ENCODE results near the gene ATP2B2. TPM values are rescaled to one million over a fixed set of nuclear protein-coding genes. Genes with fewer than 3 reads are reported as not detected.
"Not testable (repeated sequence)": the region's sequence is repeated elsewhere in the genome, so short reads cannot be mapped to it uniquely, and the experiment has no call there.

Gene ATP2B2
- polyA plus RNA-seq (ENCODE audit: insufficient read length in 12 of 12), result 10 to 100 TPM in 1 of 12 donors, 1 to 10 TPM in 8, under 1 TPM in 1, not detected in 2; 0.85 to 11.8 (median 3.6) TPM
- long read RNA-seq, donor 1, result 0 reads
- long read RNA-seq, donor 2, result 0 reads
- long read RNA-seq, donor 3, result 0 reads
- long read RNA-seq, donor 4, result 0 reads
- long read RNA-seq, donor 5, result 0 reads
- long read RNA-seq, donor 6, result 0 reads
- long read RNA-seq, donor 7, result 0 reads
- long read RNA-seq, donor 8, result 0 reads
- long read RNA-seq, donor 9, result 0 reads
- long read RNA-seq, donor 10, result 0 reads
- long read RNA-seq, donor 11, result 0 reads

DNA sequence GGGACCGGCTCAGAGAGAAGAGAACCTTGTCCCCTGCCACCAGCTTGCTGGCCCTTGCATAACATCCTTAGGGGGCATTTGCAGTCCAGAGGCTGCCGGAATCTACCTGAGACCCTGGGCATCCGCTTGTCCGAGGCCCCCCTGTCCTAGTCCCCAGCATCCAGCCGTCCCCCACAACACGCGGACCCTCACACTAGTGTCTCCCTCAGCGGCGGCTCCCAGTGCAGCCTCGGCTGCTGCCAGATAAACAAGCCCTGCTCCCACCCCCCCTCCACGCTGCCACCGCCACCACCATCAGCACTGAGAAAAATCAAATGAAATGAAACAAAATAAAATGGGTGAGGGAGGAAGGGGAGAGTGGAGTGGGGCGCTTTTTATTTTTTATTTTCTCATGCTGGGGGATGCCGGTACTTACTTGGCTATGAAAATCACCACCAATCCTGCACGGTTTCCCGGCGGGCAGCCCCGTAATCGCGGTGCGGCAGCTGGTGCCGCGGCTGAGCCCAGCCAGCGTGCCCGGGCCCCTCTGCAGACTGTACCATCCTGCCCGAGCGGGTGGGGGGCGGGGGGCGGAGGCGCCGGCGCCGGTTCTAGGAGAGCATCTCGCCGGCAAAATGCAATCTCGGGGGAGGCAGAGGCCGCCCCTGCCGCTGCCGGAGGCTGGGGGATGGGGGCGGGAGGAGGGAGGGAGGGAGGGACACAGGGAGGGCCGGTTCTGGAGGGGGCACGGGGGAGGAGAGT lies at the start of gene ATP2B2:
Gene ATP2B2, minus strand, starts transcription at position 537 of the 741 bp plus-strand sequence. CDS start 56,043 bp downstream, outside the sequence.
- DNase-seq, result no peak

DNA sequence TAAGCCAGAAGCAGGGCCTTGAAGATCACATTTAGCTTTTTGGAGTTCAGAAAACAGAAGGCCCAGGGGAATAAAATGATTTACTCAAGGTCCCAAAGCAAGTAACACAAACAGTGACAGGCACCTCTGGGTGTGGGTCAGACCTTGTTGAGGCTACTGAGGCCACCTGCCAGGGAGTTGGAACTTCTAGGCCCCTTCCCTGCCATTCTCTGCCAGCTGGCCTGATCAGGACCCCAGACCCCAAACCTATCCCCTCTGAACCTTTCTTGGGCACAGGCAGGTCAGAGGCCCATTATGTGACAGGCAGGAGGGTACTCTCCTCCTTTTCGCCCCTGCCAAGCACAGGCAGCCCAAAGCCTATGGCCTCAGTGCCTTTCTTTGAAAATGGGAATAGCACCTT lies 49.4 kb upstream of the ATP2B2 start:
- no peak for DNase-seq

DNA sequence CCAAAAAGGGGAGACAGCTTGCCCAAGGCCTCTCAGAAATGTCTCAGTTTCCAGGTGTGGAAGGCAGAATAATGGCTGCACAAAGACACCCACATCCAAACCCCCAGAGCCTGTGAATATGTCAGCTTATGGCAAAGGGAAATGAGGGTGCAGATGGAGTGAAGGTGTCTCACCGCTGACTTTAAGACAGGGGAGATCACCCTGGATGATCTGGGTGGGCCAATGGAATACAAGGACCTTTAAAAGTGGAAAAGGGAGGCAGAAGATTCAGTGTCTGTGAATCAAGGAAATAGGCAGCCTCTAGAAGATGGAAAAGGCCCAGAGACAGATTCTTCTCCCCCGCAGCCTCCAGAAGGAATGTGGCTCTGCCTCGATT lies 48.8 kb upstream of the ATP2B2 start:
- no peak for DNase-seq

DNA sequence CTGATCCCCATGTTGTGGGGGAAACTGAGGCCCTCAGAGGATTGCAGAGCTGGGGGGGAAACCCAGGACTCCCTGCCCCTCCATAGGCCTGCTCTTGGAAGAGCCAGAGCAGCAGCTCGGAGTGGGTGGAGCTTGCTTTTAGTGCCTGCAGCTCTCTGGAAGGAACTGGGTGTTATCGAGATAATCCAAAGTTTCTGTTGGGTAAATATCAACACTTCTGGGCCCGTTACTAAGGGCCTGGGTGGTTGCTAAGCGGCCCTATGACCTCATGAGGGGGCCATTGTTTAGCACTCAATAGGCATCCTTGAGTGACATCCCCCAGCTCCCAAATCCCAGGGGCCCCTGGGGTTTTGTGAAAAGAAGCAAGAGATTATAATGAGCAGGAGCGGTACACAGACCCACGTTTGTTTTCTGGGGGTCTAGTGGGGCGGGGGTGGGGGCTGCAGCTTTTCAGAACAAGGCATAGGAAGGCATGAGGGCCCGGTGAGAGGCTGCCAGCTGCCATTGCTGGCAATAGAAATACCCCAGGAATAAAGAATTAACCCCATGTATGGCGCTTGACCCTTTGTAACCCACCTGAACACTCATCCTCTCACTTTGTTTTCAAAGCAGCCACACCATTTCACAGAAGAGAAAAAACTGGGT lies 48.3 kb upstream of the ATP2B2 start:
- DNase-seq, result no peak

DNA sequence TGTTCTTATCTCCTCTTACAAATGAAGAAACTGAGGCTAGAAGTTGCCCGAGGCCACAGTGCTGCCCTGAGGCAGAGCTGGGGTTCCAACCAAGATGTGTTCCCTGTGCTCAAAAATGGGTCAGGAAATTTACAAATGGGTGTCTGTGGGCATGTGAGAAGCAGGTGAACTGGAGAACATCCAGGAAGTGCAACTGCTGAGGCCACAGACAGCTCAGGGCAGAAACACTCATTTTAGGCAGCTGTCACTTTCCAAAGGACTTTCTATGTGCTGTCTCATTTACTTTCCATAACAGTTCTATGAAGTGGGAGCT lies 47.2 kb upstream of the ATP2B2 start:
- DNase-seq, result no peak

DNA sequence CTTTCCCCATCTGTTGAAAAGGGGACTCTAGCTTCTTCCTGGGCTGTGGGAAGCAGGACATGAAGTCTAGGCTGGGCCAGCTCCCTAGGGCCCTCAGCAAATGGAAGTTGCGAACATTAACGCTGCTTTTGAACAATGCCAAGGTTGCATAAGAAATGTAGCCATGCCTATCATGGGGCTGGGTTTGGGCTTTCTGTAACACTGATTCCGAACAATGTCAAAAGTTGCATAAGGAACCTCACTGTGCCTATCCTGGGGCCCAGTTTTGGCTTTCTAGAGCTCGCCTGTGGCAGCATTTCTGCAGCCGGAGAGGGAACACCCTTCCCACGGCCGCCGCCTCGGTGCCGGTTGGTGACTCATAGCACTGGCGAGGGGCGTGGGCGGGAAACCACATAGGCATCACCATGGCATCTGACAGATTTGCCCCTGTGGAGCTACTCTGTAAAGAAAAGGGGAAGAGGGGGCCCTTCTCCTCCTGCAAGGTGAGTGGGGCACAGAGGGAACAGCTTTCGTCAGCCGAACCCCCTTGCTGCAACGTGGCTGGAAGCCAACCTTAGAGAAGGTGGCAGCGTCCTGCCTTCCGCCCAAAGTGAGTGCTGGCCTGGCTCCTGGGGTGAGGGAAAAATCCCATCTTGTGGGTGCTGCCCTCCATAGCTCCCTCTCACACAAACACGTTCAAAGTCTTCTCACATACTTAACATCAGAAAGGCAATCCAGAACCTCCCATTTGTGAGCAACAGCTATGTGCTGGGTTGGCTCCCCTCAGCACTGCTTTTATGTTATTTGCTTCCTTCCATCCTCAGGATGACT lies 46.6 kb upstream of the ATP2B2 start:
- no peak for DNase-seq

DNA sequence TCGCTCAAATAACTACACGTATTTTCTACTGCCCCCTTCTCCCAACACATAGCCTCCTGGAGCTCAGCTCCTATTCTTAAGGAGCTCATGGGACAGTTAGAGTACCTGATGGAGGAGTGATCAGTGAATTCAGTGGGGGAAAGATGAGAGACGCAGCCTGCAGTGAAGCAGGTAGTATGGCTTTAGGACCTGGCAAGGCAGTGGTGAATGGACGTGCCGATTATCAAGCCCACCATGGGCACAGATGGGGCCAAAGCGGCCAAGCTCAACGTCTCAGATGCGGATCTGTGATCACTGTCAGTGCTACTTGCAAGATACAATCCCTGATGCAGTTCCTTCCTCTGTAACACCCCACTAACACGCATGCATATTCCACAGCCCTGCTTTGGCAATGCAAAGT lies 45.8 kb upstream of the ATP2B2 start:
- DNase-seq, result no peak

DNA sequence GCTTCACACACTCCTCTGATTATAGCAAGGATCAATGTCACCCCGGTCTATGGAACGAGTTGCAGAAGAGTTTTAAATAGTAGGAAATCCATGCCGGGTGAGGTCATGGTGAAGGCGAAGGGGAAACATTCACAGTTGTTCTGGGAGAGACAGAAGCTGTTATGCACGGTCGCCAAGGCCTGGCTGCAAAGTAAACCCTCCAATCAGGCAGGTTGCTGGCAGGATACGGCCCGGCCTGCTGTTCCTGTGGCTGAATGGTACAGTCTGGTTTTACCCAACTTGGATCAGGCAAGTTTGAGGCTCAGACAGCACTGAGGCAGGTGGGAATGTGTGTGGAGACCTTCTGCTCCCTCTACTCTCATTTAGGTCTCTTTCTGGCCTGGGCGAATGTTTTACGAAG lies 45.3 kb upstream of the ATP2B2 start:
- DNase-seq, result no peak

DNA sequence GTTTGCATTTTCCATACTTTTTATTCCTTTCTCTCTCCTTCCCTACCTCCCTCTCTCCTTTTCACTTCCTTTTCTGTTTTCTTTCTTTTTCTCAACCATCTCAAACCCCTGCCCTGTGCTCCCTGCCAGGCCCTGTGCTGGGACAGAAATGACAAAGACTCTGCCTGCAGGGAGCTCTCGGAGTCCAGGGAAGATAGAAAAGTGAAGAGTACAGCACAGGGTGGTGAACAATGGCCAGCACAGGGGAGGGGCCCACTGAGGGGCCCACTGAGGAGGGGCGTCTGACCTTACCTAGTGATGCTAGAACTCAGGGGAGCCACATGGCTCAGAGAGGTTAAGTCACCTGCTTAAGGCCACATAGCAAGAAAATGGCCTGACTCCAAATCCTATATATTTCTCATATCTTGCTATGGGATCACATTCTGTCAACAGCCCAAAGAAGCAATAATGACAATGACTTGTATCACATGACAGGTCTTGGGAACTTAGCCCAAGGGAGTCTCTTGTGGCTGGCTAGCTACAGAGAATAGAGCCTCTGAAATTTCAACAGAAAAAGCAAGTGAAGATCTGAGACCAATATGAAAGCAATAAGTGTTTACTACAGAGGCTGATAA lies 44.3 kb upstream of the ATP2B2 start:
- DNase-seq, result no peak

DNA sequence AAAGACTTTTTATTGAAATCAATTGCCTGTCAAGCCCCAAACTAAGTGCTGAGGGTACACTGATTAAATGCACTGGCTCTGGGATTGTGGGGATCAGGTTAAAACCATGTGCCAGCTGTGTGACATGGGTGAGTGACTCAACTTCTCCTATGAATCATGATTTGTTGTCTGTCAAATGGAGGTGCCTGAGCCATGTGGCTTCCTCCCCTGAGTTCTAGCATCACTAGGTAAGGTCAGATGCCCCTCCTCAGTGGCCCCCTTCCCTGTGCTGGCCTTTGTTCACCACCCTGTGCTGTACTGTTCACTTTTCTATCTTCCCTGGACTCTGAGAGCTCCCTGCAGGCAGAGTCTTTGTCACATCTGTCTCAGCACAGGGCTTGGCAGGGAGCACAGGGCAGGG lies 43.6 kb upstream of the ATP2B2 start:
- no peak for DNase-seq

DNA sequence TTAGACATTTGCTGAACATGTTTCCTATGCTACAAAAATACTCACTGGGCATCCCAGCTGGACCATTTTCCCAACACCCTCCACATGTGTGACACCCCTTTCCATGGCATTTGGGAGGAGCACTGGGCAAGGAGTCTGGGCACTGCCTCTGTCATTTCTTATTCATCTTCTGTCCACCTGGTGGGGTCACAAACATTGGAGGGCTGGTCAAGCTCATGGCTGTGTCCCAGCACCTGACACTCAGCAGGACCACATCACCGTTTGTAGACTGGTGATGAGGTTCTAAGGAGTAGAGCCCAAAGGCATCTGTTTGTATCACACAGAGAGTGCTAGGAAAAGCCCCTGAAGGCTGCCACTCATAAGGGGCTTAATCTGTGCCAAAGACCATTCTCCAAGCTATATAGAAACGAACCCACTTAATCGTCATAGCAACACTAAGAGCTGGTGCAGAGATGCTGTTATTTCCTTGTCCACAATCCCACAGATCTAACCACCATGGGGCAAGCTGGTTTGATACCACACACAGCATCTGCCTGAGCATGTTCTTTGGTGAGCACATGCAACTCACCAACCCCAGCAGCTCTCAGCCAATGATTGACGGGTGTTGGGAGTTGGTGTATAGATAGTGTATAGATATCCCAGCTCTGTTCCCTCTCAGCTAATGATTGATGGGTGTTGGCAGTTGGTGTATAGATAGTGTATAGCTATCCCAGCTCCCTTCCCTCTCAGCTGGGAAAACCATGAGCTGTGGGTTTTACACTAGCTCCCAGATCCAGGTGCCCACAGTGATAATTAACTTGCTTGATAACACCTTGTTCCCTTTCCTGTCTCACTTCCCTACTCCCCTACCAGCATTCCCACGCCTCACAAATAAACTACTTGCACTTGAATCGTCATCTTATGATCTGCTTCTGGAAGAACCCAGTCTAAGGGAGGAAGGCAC lies 42.7 kb upstream of the ATP2B2 start:
- DNase-seq, result no peak

DNA sequence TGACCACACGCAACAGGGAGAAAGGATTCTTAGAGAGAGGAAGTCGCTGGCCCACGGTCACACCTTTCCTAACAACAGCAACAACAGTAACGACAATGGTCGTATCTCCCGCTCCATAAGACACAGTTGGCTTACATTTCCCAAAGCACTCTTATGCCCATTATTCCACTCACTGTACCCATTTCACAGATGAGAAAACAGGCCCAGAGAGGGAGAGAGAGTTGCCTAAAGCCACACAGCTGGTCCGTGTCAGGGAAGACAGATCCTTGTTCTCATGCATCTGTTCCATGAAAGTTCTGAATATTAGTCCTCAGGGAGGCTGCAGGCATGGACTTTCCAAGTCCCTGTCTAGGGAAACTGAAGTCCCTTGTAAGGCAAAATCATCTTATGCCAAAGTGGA lies 42.0 kb upstream of the ATP2B2 start:
- DNase-seq, result no peak

DNA sequence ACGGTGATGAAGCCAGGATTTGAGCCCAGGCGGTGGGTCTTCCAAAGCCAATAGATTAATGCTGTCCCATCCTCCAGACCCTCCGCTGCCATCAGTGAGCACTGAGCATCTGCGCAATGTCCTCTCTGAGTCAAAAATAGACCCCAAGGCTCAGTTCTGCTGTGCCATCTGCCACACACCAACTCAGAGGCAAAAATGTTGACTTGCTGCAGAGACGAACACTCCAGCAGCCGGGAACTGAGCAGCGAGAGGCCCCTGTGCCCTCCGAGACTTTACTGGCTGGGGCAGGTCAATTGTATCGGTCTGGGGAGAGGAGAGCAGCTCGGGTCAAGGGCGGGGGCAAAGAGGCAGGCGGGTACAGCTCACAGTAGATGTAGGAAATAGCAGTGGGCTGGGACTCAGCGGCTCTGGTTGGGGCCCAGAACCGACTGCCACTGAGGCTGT lies 41.5 kb upstream of the ATP2B2 start:
- no peak for DNase-seq

DNA sequence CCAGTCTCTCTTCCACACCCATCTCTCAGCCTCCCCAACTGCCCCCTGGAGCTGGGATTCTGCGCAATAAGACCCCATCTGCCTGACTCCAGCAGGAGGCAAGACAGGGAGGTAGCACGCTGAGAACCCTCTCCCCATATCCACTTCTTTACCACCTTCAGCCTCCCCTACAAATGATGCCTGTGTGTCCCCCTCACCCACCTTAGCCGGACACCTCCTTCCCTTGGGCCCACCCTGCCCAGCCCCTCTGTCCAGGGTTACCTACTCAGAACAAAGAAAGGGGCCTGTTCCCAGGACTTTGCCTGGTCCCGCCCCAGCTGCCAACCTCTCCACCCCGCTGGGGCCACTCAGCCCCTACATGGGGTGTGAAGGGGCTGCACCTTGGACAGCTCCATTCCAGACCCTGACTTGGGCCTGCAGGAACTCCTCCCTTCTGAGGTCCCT lies 40.8 kb upstream of the ATP2B2 start:
- DNase-seq, result no peak

DNA sequence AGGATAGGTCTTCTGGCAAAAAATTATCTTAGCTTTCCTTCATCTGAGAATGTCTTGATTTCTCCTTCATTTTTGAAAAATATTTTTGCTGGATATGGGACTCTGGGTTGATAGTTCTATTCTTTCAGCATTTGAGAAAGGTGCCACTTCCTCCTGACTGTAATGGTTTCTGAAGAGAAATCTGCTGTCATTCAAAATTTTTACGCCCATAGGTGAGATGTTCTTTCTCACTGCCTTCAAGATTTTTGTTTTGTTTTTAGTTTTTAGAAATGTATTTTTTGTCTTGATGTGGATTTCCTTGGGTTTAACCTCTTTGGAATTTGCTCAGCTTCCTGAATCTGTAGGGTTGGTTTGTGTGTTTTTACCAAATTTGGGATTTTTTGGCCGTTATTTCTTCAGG lies 37.1 kb upstream of the ATP2B2 start:
- DNase-seq, result no peak

DNA sequence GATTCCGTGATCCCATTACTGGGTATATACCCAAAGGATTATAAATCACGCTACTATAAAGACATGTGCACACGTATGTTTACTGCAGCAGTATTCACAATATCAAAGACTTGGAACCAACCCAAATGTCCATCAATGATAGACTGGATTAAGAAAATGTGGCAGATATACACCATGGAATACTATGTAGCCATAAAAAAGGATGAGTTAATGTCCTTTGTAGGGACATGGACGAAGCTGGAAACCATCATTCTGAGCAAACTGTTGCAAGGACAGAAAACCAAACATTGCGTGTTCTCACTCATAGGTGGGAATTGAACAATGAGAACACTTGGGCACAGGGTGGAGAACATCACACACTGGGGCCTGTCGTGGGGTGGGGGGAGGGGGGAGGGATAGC lies 35.0 kb upstream of the ATP2B2 start:
- DNase-seq, result not testable (repeated sequence)

DNA sequence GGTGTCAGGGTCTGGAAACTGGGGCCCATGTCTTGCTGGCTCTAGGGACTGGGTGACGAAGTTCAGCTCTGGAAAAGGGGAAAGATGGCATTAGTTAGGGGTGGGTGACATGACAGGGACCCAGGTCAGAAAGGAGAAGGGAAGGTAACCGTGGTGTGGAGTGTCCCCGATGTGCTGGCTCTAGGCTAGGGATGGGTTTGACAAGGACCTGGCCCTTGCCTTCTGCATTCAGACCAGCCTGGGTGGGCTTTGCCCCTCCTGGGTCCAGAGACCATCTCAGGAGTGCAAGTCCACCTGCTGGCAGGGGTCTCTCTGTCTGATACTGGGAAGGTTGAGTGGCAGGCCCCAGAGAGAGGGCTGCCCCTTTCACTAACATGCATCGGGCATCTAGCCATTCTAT lies 28.7 kb upstream of the ATP2B2 start:
- DNase-seq, result no peak

DNA sequence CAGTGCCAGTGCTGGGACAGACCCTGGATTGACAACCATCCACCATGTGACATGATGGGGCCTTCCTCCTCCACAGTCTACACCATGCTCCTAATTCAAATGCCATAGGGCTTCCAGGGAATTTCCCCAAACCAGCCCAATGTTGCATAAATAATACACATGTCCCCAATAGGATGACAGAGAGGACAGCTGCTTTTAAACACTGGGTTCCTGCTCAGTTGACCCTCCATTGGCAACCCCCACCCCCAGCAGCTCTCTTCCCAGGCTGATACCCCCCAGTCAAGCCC lies 28.3 kb upstream of the ATP2B2 start:
- DNase-seq, result no peak

DNA sequence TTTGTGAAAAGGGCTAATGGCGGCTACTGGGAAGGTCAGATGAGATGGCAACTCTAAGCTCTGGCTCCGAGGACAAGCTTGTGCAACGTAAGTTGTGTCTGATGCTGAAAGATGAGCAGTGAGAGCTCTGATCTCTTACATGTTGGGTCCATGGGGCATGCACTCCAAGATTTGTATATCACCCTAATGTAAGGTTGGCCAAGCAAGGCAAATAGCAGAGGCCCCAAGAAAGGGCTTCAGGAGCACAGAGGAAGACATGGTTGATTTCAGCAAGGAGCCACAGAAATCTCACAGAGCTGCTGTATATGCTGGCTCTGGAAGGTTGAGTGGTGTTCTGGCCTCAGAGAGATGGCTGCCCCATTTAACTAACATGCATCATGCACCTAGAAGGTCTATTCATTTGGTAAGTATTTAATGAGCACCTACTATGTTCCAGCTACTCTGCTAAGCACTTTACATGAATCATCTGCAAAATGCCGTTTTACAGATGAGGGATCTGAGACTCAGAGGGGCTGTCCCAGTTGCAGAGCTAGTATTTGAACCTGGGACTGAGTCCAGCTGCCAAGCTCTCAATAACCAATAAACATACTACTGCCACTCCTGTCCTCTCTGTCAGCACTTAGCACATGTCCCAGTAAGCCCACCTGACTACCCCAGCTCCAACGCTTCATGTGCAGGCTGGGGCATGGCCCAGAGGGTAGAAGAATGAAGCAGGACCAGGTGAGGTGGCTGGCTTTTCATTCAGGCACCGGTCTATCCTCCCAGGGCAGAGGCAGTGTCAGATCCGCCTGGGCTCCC lies 27.8 kb upstream of the ATP2B2 start:
- DNase-seq, result no peak

DNA sequence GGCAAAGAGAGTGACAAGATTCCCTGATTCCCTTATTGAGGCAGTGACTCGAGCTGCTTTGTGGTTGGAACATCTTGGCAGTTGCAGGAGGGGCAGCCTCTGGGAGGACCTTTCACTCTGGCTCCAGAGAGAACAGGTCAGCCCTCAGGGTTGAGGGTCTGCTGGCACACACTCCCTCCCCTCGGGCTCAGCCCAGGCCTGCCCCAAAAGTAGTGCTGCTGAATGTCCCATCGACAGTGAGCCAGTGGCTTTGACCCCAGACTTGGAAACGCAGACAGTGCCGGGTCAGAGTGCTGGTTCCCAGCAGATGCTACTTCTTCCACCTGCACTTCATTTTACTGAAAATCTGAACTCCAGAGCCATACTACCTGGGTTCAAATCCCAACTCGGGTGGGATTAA lies 25.6 kb upstream of the ATP2B2 start:
- DNase-seq, result no peak
